Esophagus (tissue), 2 donors: ENCODE data around the gene GBGT1. TPM values are rescaled to one million over a fixed set of nuclear protein-coding genes. Genes with fewer than 3 reads are reported as not detected.

Experiments used
- H3K27ac ChIP-seq, 2 donors: one replicate each; pipeline ENCODE4 v1.5.1; 2013; ENCODE audit warnings: low read depth in 2 of 2, mild to moderate bottlenecking in 2 of 2, inconsistent platforms in 1 of 2, low read length in 1 of 2, moderate library complexity in 1 of 2
- H3K27me3 ChIP-seq, 2 donors: one replicate each; pipeline ENCODE4 v1.6.1; 2013; ENCODE audit warnings: low read length in 2 of 2, control low read depth in 1 of 2, mild to moderate bottlenecking in 1 of 2; ENCODE audit not compliant: insufficient read depth in 2 of 2, control insufficient read depth in 1 of 2
- H3K36me3 ChIP-seq, 2 donors: one replicate each; pipeline ENCODE4 v1.6.1; 2013; ENCODE audit warnings: low read length in 1 of 2; ENCODE audit not compliant: control insufficient read depth in 2 of 2, insufficient read depth in 2 of 2
- H3K4me1 ChIP-seq, 2 donors: one replicate each; pipeline ENCODE4 v1.6.1; 2013; ENCODE audit warnings: low read length in 1 of 2; ENCODE audit not compliant: control insufficient read depth in 2 of 2, insufficient read depth in 2 of 2
- H3K4me3 ChIP-seq, 2 donors: one replicate each; pipeline ENCODE4 v1.5.1; 2013; ENCODE audit warnings: low read length in 2 of 2, mild to moderate bottlenecking in 2 of 2, low read depth in 1 of 2, moderate library complexity in 1 of 2
- H3K9me3 ChIP-seq, 2 donors: one replicate each; pipeline ENCODE4 v1.6.1; 2013; ENCODE audit warnings: mild to moderate bottlenecking in 2 of 2, low read depth in 1 of 2, low read length in 1 of 2, moderate library complexity in 1 of 2; ENCODE audit not compliant: control insufficient read depth in 2 of 2, insufficient read depth in 1 of 2
- WGBS, 2 donors: extraction: QIAGEN DNeasy Blood & Tissue Kit; methylation state at CpG; one replicate each; pipeline ENCODE4 v1.1.7; 2013; 5-methylcytosine and 5-hydroxymethylcytosine counted together
- polyA plus RNA-seq, 2 donors: library from polyadenylated mRNA; stranded (reverse); fragments of 200-250 nt; gene quantifications; one replicate each; pipeline ENCODE4 v1.2.3, GENCODE V29; 2013
- donor health status: healthy with polysubstance abuse.
- donor health status: Bipolar disorder and iron deficiency.

GBGT1 gene
- polyA plus RNA-seq, 2 donors: 2.1 to 3.7 TPM

GRCh38 chr9:133131506-133131905 lies 32.2 kb downstream of the GBGT1 start:
- Histone ChIP-seq H3K27me3 (no peaks in the 10 kb centered on the region), H3K9me3 (no peaks in the 10 kb centered on the region), H3K4me1 (peaks cover 25 to 64% of the 10 kb centered on the region in 2 donors), H3K27ac (peak overlapping the region; percentile 14 to 43), H3K4me3 (no peak overlapping the region), H3K36me3 (no peaks in the 10 kb centered on the region)
- WGBS, 2 donors: 85 to 90% methylated on average over 5 of the region's 5 CpGs

- Histone ChIP-seq H3K27ac (peak overlapping the region; percentile 14 to 47), H3K4me1 (peaks cover 25 to 63% of the 10 kb centered on the region in 2 donors), H3K4me3 (peak overlapping the region in 1 of 2 donors; percentile 7), H3K9me3 (no peaks in the 10 kb centered on the region), H3K27me3 (no peaks in the 10 kb centered on the region), H3K36me3 (no peaks in the 10 kb centered on the region)
- WGBS, 2 donors: 80 to 81% methylated on average over 10 of the region's 10 CpGs
These were observed 32.9 kb downstream of the GBGT1 start for GRCh38 chr9:133130685-133131244.

GRCh38 chr9:133129001-133129795 lies 34.5 kb downstream of the GBGT1 start:
- H3K4me1 ChIP-seq: peaks cover 20 to 49% of the 10 kb centered on the region in 2 donors
- H3K36me3 ChIP-seq: no peaks in the 10 kb centered on the region
- H3K9me3 ChIP-seq: no peaks in the 10 kb centered on the region
- H3K27me3 ChIP-seq: no peaks in the 10 kb centered on the region
- 50 to 51% methylated on average over 21 to 29 of the region's 29 CpGs for WGBS, 2 donors
- H3K4me3 ChIP-seq: peak overlapping the region; percentile 1 to 8
- peak overlapping the region; percentile 37 to 91 for H3K27ac ChIP-seq

GRCh38 chr9:133128152-133128551 lies 35.6 kb downstream of the GBGT1 start:
- H3K36me3 ChIP-seq: no peaks in the 10 kb centered on the region
- no peaks in the 10 kb centered on the region for H3K9me3 ChIP-seq
- WGBS, 2 donors: 78 to 83% methylated on average over 13 of the region's 13 CpGs
- peak overlapping the region in 1 of 2 donors; percentile 7 for H3K4me3 ChIP-seq
- peaks cover 16 to 40% of the 10 kb centered on the region in 2 donors for H3K4me1 ChIP-seq
- H3K27me3 ChIP-seq: no peaks in the 10 kb centered on the region
- H3K27ac ChIP-seq: peak overlapping the region; percentile 25 to 91

GRCh38 chr9:133127340-133127981 lies 36.3 kb downstream of the GBGT1 start:
- peak overlapping the region; percentile 7 to 15 for H3K4me3 ChIP-seq
- WGBS, 2 donors: 41 to 58% methylated on average over 23 of the region's 23 CpGs
- H3K27ac ChIP-seq: peak overlapping the region; percentile 61 to 91
- no peaks in the 10 kb centered on the region for H3K27me3 ChIP-seq
- no peaks in the 10 kb centered on the region for H3K9me3 ChIP-seq
- H3K36me3 ChIP-seq: no peaks in the 10 kb centered on the region
- peaks cover 14 to 39% of the 10 kb centered on the region in 2 donors for H3K4me1 ChIP-seq

GRCh38 chr9:133126697-133127339 lies 36.9 kb downstream of the GBGT1 start:
- Histone ChIP-seq H3K9me3 (no peaks in the 10 kb centered on the region), H3K27ac (peak overlapping the region; percentile 61 to 91), H3K27me3 (no peaks in the 10 kb centered on the region), H3K36me3 (no peaks in the 10 kb centered on the region), H3K4me3 (peak overlapping the region; percentile 9 to 25), H3K4me1 (peaks cover 14 to 39% of the 10 kb centered on the region in 2 donors)
- 63 to 73% methylated on average over 16 to 17 of the region's 17 CpGs for WGBS, 2 donors

- peak overlapping the region; percentile 12 to 25 for H3K4me3 ChIP-seq
These were observed 37.6 kb downstream of the GBGT1 start for GRCh38 chr9:133125941-133126696.

GRCh38 chr9:133124907-133125275 lies 38.8 kb downstream of the GBGT1 start:
- no peak overlapping the region for H3K27ac ChIP-seq
- 81 to 85% methylated on average over 2 of the region's 2 CpGs for WGBS, 2 donors
- peaks cover 14 to 42% of the 10 kb centered on the region in 2 donors for H3K4me1 ChIP-seq
- no peak overlapping the region for H3K4me3 ChIP-seq
- no peaks in the 10 kb centered on the region for H3K27me3 ChIP-seq
- no peaks in the 10 kb centered on the region for H3K36me3 ChIP-seq
- H3K9me3 ChIP-seq: no peaks in the 10 kb centered on the region

More at GRCh38 chr9:133125941-133126696, 37.6 kb downstream of the GBGT1 start:
- peaks cover 14 to 41% of the 10 kb centered on the region in 2 donors for H3K4me1 ChIP-seq
- peak overlapping the region; percentile 61 to 91 for H3K27ac ChIP-seq
- WGBS, 2 donors: 13 to 28% methylated on average over 24 of the region's 24 CpGs
- H3K9me3 ChIP-seq: no peaks in the 10 kb centered on the region
- no peaks in the 10 kb centered on the region for H3K27me3 ChIP-seq
- no peaks in the 10 kb centered on the region for H3K36me3 ChIP-seq
